HuH-7 (cell line): ENCODE measurements around the gene ECHDC3.
"Not testable (repeated sequence)": the region's sequence is repeated elsewhere in the genome, so short reads cannot be mapped to it uniquely, and the experiment has no call there.

Experiments used
- DNase-seq: peaks from one replicate; pipeline ENCODE4 v3.0.0; 2011; ENCODE audit warnings: low spot score

ECHDC3 gene, protein sequence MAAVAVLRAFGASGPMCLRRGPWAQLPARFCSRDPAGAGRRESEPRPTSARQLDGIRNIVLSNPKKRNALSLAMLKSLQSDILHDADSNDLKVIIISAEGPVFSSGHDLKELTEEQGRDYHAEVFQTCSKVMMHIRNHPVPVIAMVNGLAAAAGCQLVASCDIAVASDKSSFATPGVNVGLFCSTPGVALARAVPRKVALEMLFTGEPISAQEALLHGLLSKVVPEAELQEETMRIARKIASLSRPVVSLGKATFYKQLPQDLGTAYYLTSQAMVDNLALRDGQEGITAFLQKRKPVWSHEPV

DNA sequence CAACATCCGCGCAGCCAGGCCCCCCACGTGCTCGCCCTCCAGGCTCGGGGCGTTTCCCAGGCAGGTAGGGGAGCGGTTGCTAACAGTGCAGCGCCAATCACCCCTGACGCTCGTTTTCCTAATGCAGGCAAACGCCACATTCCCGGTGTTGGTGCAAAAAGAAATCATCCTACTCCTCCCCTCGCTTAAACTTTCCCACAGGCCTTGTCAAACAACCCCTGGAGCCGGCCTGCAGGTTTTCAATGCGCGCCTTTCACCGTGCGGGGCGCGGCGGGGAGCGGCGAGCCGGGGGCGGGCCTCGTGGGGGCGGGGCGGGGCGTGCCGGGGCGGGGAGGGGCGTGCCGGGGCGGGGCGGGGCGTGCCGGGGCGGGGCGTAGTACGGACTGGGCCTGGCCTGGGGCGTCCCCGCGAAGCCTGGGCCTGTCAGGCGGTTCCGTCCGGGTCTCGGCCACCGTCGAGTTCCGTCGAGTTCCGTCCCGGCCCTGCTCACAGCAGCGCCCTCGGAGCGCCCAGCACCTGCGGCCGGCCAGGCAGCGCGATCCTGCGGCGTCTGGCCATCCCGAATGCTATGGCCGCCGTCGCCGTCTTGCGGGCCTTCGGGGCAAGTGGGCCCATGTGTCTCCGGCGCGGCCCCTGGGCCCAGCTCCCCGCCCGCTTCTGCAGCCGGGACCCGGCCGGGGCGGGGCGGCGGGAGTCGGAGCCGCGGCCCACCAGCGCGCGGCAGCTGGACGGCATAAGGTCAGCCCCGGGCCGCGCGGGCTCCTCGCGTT is at the start of gene ECHDC3:
TSS of gene ECHDC3 (plus strand) at position 374 of the 770 bp plus-strand sequence. CDS start at position 569, 195 bp downstream.
- peak; percentile 83 for DNase-seq

DNA sequence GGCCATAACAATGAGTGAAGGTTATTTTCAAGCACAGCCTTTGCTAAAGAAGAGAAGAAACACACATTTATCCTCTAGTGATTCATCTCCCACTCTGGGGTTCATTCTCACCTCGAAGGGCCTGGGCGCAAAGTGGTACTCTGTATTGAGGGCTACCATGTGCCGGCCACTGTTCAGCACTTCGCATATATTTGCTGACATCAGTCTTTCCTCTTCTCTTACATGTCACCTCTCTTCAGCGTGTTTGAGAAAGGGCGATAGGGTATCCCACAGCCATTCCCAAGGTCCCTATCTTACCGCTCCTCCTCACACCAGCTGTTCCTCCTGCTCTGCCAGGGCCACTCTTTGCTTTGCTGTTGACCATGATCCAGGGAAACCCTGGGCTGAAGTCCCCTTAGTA is 48.8 kb upstream of the ECHDC3 start:
- no peak for DNase-seq

DNA sequence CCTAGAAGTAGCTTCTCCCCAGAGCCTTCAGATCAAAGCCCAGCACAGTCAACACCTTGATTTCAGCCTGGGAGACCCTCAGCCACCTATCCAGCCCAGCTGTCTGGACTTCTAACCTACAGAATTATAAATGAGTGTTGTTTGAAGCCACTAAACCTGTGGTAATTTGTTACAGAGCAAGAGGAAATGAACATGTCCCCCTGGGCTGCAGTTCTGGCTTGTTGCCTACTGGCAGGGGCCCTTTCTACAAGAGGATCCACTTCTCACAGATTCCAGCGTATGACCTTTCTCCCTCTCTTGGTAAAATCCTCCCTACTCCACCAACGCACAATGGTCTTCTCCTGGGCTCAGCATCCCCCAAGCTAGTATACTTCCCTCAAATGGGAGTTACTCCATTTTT is 46.4 kb upstream of the ECHDC3 start:
- no peak for DNase-seq

DNA sequence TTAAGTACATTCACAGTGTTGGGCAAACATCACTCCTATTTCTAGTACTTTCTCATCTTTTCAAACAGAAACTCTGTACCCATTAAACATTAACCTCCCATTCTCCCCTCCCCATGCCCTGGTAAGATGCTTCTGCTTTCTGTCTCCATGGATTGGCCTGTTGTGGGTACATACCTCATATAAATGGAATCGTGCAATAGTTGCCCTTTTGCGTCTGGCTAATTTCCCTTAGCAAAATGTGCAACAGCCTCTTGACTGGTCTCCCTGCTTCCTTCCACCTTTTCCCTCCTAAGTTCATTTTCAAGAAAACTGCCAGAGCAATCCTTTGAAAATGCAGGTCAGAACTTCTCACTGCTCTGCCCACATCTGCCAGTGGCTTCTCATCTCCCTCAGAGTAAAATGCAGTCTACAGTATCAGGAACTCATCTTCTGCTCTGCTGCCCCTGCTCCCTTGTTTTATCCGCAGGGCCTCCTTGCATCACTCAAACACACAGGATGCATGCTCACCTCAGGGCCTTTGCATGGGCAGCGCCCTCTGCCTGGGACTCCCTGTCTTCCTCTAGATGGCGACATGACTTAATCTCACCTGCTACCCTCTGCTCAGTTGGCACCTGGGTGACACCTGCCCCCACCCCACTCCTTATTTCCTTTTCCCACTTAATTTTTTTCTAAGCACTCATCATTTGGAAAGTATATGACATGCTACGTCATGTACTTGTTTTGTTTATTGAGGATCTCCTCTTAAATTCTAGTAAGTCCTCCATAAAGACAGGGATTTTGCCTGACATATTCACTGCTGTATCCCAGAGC is 44.3 kb upstream of the ECHDC3 start:
- no peak for DNase-seq

DNA sequence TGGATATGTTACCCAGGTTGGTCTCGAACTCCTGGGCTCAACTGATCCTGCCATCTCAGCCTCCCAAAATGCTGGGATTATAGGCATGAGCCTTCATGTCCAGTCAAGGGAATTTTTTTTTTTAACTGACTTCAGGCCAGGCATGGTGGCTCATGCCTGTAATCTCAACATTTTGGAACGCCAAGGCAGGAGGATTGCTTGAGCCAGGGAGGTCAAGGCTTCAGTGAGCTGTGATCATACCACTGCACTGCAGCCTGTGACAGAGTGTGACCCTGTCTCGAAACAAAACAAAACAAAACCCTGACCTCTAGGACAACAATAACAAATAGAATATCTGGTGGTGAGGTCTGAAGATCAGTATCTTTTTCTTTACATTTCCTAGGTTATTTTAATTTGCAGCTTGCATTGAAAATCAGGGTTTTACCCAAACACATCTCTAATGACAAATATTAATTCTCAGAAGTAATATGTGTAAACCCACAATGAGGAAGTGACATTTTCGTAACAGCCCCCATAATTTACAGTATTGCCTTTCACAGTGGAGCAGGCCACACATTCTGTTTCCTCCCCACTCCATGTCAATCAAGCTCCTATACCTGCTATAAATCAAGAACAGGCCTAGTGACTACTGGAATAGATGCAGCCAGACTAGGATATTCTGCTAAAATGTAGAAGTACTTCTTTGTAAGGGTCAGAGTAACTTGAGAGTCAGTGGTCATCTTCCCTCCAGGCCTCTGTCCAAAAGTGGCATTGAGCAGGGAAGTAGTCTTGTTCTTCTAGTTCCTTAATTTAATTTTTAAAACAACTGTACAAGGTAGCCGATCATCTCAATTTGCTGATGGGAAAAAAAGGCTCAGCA is 43.3 kb upstream of the ECHDC3 start:
- no peak for DNase-seq

DNA sequence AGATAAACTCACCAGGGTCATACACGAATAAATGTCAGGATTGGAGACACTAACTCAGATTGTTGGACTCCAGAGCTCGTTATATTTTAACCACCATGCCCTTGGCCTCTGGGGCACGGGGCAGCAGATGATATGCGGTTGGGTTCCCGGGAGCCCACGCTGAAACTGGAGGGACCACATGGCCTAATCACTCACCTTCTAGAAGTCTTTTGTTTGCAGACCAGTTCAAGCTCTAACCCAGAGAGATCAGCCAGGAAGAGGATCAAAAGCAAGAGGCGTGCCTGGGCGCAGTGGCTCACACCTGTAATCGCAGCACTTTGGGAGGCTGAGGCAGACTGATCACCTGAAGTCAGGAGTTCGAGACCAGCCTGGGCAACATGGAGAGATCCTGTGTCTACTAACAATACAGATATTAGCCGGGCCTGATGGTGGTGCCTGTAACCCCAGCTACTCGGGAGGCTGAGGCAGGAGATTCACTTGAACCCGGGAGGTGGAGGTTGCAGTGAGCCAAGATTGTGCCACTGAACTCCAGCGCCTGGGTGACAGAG is 42.6 kb upstream of the ECHDC3 start:
- DNase-seq: peak; percentile 46

DNA sequence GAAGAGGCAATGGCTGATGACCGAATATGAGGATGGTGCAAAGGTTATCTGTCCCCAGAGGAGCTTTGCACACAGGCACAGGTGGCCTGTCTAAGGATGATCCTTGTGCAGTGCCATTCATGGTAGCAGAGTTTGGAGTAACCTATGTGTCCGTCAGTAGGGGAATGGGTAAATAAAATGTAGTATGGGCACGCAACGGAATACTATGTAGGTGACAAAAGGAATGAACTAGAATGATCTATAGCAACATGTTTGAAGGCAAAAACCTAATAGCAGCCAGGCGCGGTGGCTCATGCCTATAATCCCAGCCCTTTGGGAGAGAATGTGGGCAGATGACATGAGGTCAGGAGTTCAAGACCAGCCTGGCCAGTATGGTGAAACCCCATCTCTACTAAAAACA is 41.6 kb upstream of the ECHDC3 start:
- DNase-seq: no peak

DNA sequence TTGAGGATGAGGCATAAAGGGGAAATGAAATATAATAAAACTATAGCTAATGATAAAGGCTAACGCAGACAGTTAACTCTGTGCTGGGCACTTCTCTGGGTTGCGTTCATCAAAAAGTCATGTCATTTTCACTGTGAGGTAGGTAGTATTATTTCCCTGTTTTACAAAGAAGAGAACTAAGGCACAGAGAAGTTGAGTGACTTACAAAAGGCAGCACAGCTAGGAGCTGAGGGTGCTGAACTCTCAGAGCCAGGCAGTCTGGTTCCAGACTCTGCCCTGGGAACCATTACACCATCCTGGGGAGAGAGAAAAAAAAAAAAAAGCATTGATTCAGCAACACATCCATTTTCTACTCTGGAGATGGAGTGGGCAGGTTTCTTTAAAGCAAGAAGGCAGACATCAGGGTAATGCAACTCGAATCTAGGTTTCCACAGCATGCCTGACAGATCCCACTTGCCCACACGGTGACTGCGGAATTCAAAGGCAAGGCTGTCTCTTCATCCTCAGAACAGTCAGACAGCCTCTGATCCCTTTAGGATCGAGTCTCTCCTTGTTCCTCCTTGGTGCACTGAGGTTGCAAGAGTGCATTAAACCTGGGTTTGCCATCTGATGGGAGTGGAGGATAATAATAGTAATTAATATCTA is 40.6 kb upstream of the ECHDC3 start:
- no peak for DNase-seq

DNA sequence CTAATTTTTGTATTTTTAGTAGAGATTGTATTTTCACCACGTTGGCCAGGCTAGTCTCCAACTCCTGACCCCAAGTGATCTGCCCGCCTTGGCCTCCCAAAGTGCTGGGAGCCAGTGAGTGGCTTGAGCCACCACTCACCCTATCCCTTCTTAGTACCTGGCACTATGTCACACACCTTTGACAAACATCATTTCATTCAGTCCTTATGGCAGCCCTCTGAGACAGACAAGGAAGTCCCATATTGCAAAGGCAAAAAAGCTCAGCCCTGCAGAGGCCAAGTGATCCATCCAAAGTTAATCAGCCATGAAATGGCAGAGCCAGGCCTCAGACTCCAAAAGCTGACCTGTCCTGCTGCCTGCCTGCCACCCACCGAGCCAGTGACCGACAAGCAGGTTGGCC is 39.9 kb upstream of the ECHDC3 start:
- no peak for DNase-seq

DNA sequence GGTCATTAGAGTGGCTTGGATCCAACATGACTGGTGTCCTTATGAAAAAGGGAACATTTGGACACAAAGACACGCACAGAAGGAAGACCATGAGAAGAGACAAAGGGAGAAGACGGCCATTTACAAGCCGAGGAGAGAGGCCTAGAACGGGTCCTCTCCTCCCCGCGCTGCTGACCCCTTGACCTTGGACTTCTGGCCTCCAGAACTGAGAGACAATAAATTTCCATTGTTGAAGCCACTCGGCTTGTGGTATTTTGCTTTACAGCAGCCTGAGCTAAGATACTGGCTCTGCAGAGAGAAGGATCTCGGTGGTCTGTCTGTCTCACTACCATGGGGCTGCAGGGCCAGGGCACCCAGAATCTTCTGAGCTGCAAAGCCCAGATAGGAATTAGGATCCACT is 38.1 kb upstream of the ECHDC3 start:
- no peak for DNase-seq

DNA sequence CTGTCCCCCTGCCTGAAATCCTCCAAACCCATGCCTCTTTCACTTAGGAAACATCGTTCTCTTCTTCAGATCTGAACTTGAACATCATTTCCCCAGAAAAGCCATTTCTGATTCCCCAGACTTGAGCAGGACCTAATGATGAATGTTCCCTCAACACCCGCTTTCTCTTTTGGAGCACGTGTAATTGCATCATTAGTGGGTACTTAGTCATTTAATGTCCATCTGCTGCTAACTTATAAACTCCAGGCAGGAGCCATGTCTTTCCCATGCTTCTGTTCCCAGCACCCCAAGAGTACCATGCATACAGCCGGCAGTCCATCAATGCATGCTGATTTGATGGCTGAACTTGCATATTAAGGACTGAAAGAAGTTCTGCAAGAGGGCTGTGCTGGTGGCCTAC is 36.5 kb upstream of the ECHDC3 start:
- no peak for DNase-seq

DNA sequence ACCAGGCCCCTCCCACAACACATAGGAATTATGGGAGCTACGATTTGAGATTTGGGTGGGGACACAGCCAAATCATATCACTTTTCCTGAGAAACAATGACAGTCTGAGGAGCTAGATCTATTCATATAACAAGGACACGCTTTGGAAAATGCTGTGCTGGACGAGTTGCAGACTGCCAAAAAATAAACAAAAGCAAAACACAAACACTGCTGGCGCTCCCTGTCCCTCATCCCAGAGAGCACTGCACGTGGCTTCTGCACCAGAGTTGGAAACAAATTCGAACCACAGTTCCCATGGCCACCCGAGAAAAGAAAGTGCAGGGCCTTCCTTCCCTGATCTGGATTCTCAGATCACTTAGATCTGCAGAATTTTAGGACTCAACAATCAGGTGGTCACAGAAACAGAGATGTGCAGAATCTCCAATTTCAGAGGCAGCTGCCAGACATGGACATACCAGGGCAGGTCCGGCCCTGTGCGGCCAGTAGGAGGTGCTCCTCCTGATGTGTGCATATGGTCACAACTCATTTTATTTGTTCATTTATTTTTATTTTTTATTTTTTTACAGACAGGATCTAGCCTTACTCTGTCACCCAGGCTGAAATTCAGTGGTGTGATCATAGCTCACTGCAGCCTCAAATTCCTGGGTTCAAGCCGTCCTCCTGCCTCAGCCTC is 35.2 kb upstream of the ECHDC3 start:
- no peak for DNase-seq

DNA sequence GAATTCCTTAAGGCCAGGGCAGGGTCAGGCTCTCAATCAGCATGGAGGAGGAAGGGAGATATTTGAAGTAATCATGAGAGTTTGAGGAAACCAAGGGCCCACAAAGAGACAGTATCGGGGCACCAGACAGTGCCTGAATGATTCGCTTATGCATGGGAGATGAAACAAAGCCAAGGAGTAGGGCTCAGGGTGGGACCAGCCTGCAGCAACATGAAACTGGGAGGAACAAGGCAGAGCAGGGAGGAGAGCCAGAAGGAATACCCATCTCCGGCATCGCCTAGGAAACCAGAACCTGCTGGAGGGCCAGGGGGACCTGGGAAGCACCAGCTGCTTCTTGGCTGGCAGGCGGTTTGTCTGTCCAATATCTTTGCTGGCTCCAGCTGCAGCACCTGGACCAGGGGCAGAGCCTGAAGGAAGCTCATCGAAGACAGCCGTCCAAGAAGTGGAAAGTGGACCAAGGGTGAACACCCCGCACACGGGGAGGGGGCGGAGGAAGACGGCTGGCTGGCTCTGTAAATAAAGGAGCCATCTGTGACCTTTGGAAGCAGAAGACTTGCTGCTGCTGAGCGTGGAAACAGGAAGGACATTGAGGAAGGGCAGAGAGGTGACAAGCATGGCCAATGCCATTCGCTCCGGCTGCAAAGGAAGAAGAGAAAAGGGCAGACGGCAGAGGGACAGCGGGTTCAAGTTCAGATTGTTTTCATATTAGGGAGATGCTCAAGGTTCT is 34.4 kb upstream of the ECHDC3 start:
- no peak for DNase-seq

DNA sequence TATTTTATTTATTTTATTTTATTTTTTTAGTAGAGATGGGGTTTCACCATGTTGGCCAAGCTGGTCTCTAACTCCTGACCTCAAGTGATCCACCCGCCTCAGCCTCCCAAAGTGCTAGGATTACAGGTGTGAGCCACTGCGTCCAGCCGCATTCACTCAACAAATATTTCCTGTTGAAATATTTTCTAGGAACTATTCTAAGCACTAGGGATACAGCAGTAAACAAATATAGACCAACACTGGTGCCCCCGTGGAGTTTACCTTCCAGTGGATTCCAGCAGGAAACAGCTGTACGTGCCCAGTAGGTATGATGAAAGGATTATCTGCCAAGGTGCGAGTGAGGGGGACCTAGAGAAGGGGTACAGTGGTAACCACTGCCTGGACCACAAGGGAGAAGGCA is 33.4 kb upstream of the ECHDC3 start:
- not testable (repeated sequence) for DNase-seq

DNA sequence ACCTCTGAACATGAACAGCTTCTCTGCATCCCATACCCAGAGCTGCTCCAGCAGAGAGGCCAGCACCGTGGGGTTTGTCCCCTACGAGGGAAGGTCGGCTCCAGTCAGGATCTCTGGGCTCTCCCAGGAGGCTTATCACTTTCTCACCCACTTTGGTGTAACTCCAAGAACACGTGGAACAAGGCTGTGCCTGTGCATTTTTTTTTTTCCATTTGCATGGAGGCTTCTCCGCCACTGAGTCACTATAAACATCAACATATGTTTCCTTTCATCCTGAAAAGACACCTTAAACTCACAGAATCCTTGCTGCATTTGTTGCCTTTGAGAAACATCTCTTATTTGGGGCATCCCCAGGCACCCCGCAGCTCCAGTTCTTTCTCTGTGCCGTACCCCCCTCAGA is 29.4 kb upstream of the ECHDC3 start:
- no peak for DNase-seq

DNA sequence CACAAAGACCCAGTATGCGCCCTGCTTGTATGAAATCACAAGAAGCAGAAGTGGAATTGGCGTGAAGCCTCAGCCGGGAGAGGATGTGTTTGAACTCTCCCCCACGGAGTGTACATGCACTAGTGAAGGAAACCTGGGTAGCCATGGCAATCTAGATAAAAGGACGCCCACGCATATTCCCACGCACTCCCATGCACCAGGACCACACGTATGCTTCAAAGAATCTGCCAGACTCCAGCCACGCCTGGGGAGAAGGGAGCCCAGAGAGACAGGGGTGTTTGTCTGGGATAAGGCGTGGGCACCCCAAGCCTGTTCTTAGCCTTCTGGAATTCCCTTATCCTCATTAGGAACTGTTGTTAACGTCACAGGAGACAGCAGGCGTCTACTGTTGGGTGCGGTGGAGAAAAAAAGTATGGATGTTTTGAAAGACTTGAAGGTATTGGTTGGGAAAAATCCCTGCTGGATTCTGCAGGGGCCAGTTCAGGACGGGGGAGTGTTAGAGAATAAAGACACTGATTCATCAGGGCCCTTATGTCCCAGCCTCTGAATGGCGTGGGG is 28.9 kb upstream of the ECHDC3 start:
- DNase-seq: no peak

DNA sequence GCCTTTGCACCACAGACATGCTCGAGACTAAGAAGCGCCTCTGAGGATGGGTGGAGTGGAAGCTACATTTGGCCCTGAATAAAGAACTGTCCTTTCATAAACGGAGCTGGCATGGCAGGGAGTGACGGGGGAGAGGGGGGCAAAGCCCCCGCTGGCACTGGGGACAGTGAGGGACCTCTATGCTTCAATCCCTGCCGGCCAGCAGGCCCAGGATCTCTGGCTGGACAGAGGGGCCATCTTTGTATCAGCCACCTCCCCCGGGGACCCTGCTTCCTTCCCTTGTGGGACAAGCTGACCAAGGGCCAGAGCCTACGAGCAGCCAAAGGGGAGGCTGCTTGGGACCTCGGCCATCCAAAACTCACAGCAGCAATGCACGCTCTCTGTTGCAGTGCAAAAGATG is 28.2 kb upstream of the ECHDC3 start:
- DNase-seq: no peak

DNA sequence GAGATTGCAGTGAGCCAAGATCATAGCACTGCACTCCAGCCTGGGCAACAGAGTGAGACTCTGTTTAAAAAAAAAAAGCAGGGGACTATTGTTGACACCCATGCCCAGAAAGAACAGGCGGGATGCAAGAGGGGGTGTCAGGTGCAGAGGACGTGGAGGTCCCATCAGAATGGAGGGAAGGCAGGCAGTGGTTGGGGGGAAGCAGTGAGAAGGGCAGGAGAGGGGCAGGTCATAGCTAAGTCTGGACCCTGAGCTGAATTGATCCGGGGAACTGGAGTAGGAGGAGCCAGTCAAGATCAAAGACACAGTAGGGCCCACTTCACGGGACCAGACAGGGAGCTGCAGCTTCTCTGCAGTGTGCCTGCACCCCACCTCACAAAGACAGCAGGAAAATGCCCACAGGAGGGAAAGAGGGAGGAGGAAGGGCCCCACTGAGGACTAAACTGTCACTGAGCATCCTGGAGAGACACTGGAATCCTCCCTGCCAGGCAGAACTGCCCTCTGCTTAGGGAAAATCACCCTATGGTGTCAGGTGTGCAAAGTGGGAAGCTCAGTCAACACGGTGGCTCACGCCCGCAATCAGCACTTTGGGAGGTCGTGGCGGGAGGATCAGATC is 27.3 kb upstream of the ECHDC3 start:
- no peak for DNase-seq
